ENCODE data around the gene FANCM.

Gene FANCM, protein sequence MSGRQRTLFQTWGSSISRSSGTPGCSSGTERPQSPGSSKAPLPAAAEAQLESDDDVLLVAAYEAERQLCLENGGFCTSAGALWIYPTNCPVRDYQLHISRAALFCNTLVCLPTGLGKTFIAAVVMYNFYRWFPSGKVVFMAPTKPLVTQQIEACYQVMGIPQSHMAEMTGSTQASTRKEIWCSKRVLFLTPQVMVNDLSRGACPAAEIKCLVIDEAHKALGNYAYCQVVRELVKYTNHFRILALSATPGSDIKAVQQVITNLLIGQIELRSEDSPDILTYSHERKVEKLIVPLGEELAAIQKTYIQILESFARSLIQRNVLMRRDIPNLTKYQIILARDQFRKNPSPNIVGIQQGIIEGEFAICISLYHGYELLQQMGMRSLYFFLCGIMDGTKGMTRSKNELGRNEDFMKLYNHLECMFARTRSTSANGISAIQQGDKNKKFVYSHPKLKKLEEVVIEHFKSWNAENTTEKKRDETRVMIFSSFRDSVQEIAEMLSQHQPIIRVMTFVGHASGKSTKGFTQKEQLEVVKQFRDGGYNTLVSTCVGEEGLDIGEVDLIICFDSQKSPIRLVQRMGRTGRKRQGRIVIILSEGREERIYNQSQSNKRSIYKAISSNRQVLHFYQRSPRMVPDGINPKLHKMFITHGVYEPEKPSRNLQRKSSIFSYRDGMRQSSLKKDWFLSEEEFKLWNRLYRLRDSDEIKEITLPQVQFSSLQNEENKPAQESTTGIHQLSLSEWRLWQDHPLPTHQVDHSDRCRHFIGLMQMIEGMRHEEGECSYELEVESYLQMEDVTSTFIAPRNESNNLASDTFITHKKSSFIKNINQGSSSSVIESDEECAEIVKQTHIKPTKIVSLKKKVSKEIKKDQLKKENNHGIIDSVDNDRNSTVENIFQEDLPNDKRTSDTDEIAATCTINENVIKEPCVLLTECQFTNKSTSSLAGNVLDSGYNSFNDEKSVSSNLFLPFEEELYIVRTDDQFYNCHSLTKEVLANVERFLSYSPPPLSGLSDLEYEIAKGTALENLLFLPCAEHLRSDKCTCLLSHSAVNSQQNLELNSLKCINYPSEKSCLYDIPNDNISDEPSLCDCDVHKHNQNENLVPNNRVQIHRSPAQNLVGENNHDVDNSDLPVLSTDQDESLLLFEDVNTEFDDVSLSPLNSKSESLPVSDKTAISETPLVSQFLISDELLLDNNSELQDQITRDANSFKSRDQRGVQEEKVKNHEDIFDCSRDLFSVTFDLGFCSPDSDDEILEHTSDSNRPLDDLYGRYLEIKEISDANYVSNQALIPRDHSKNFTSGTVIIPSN (N-terminal part only)

DNA sequence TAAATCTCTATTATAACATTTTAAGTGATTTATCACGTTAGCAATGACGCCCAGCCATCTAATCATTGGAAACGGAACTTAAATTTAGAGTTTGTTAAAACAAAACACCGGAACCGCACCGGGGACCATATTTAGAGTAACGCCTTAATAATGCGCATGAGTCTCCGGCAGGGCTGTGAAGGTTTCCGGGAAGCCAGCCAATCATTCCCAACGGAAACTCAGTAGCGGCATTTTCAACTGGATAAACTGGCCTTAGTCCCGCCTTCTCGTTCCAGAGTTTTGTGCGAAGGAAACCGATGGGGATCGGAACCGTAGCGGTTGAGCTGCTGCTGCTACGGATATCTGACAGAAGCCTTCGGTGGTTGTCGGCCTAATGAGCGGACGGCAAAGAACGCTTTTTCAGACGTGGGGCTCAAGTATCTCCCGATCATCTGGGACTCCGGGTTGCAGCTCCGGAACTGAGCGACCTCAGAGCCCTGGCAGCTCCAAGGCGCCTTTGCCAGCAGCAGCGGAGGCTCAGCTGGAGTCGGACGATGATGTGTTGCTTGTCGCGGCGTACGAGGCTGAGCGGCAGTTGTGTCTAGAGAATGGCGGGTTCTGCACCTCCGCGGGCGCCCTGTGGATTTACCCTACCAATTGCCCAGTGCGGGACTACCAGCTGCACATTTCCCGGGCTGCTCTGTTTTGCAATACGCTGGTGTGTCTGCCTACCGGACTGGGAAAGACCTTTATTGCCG lies at the start of gene FANCM:
TSS of gene FANCM (plus strand) at position 272 of the 737 bp plus-strand sequence. CDS start at position 374, 102 bp downstream.
- peak; percentile 78 to 98 (median 92) for DNase-seq
- intact Hi-C loops (cut with DNase I), result loop anchor here (2.0 to 10.0 kb wide), 3 partner anchors 119 to 241 kb away; partner anchors contain the start of genes MIS18BP1 and TOGARAM1

DNA sequence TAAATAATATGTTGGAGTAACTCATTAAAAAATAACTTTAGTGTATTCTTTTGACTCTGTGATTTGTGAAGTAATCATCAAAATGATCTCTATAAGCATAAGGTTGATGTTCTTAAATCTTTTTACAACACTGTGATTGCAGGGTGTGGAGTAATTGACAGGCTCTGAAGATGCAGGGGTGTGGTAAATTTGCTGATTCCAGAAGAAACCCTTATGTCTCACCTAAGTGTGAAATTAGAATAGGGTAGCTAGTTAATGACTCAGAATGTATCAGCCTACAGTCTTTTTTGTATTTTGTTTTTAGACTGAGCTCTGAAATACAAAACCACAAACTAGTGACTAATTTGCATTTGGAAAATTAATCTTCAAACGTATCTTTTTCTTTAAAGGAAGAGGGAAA lies 45.9 kb upstream of the FANCM start:
- intact Hi-C loops (cut with DNase I), result loop anchor here (5.0 to 10.0 kb wide), 3 partner anchors 128 to 175 kb away; partner anchors contain the start of genes KLHL28, MIS18BP1 and TOGARAM1
- peak in 1 of 42 donors; percentile 23 for DNase-seq

DNA sequence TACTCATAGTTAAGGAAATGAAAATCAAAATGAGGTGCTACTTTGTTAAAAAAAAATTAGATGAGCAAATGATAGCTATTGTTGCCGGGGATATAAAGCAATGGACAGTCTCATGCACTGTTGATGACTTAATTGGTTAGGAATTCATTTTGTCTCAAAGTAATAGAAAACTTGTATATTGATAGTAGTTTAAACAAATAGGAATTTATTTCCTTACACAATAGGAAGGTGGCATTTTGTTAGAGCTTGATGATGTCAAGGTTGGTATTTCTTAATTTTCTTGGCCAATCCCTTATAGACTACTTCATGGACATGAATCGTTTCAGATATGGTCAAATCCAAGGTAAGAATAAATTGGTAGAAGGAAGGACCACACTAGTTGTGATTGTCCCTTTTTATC lies 44.0 kb upstream of the FANCM start:
- DNase-seq, result no peak
- intact Hi-C loops (cut with DNase I), result no loop called here

DNA sequence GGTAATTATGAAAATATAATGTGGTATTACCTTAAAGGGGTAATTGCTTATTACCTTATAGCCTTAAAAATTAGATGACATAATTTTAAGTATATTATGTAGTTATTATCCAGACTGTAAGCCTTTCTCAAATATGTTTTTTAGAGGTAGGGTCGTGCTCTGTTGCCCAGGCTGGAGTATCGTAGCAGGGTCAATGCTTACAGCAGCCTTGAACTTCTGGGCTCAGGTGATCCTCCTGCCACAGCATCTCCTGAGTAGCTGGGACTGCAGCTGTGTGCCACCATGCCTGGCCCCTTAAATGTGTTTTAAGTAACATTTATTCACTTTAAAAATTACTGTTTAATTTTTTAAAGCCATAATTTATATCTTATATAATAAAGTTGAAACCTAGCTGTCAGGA lies 41.5 kb upstream of the FANCM start:
- no peak for DNase-seq
- intact Hi-C loops (cut with DNase I), result no loop called here

DNA sequence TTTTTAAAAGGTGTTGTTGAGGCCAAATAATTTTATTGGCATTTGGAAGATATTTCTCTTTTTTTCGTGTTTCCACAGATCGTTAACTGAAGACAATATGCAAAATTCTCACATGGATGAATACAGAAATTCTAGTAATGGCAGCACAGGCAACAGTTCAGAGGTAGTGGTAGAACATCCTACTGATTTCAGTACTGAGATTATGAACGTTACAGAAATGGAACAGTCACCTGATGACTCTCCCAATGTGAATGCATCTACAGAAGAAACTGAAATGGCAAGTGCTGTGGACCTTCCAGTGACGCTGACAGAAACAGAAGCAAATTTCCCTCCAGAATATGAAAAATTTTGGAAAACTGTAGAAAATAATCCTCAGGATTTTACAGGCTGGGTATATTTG lies 40.6 kb upstream of the FANCM start:
- no peak for DNase-seq
- intact Hi-C loops (cut with DNase I), result no loop called here

DNA sequence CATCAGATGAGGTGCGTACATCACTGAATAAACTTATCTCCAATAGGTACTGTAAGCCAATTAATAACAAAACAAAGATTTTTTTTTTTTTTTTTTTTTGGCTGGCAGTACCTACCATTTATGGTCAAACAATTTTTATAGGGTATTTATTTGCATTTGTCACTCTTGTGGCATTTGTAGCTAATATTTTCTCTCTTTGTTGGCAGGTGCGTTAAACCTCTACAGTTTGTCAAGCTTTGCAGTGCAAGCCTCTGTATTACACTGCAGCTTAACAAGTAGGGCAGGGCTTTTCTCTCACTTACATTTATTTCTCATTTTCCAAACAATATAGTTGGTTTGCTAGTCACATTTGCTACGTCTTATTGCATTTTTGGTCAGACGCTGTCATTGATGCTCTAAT lies 39.5 kb upstream of the FANCM start:
- no peak for DNase-seq
- intact Hi-C loops (cut with DNase I), result no loop called here

DNA sequence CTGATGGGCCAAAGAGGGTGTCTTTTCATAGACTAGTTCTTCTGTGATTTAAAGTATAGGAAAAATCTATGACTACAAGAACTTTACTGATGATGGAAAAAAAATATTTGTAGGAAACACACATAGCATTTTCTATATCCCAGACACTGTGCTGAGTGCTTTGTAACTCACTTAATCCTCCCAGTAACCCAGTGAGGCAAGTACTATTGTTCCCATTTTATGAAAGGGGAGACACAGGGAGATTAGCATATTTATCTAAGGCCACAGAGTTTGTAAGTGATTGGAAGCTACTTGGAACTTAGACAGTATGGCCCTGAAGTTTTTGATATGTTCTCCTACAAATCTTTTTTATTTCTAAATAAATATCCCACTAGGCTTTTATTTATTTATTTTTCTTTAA lies 31.9 kb upstream of the FANCM start:
- no peak for DNase-seq
- intact Hi-C loops (cut with DNase I), result no loop called here

DNA sequence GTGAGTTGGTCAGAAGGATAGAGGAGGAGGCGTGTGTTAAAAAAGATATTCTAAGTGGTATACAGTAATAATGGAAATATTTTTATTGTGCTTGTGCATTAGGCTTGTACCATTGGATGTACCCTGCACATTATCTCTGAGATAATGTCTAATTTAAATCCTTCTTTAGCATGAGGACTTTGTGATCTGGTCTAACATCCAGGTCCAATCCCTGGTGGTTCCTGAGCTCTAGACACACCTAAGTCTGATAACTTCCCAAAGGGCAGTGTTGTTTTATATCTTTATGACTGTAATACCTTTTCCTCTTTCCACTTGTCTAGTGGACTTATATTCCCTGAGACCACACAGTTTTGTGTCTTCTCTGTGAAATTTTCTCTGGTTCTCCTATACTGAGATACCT lies 31.2 kb upstream of the FANCM start:
- intact Hi-C loops (cut with DNase I), result no loop called here
- DNase-seq, result no peak

DNA sequence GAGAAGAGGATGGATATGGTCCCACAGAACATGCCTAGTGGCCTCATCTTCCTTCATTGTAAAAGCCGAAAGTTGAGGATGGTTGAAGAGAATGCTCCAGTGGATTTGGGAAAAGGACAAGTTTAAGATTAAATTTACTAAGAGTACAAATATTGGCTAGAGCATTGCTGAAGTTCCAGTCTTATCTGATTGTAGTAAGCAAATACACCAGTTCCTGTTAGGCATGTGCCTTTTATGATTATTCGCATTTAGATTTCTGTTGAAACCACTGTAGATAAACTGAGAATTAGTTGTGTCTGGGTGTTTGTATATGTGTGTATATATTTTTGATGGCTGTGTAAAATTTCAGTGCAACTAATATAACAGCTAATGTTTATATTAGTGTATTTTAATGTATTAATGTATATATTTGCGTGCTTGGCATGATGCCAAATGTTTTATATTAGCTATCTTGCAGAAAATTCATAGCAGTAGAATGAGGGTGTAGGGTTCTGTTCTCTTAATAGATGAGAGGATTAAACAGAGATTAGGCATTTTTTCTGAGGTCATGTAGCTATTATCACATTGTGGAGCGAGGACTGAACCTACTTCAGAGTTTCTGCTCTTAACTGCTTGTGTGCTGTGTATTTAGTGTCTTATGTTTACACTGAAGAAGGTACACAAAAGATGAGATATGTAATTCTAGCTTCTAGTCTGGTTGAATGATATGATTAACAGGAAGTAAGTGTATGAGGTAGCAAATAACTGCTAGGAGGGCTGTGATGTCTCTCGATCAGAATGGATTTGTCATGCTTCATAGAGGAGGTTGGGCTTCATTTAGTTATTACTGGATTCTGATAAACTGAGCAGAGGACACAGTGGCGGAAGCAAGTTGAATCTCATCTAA lies 22.6 kb upstream of the FANCM start:
- intact Hi-C loops (cut with DNase I), result no loop called here
- no peak for DNase-seq

DNA sequence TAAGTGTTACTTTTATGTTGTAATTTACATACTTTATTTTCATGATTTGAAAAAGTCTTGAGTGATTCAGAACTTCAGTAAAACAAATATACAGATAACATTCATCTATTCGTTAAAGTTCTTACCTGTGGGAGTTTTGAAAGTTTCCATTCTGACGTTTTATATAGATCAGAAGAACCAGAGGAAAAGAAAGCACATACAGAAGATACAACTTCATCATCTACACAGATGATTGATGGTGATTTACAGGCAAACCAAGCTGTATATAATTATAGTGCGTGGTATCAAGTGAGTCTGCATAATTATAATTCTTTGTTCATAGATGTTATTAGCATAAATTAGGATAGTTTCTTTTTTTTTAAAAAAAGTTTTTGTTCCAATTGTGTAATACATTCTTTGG lies 21.4 kb upstream of the FANCM start:
- intact Hi-C loops (cut with DNase I), result no loop called here
- no peak for DNase-seq

DNA sequence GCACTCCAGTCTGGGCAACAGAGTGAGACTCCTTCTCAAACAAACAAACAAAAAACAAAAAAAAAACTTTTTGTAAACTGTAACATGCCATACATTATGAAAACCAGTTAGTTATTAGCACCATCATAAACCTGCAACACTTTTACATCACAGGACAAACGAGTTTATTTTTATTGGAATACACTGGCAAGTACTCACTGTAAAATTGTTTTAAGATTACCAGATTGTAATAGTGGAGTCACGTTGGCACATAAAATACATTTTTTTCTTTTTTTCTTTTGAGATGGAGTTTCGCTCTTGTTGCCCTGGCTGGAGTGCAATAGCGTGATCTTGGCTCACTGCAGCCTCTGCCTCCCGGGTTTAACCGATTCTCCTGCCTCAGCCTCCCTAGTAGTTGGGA lies 17.1 kb upstream of the FANCM start:
- DNase-seq, result no peak
- intact Hi-C loops (cut with DNase I), result no loop called here

DNA sequence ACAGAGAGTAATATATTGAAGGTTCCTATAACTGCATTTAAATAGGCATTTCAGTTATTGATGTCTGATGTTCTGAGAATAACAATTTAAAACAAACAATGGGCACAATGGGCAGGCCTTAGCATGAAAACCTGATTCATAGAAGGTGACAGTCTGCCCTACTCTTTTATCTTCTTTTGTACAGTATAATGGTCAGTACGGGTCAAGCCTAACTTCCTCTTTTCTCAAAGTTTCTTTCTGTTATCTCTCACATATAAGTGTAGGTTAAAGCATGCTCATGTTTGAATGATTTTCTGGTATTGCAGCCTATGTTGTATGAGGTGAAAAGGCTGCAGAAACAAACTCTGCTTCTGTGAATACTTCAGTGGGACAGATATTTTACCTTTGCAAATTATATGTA lies 15.6 kb upstream of the FANCM start:
- no peak for DNase-seq
- intact Hi-C loops (cut with DNase I), result no loop called here

DNA sequence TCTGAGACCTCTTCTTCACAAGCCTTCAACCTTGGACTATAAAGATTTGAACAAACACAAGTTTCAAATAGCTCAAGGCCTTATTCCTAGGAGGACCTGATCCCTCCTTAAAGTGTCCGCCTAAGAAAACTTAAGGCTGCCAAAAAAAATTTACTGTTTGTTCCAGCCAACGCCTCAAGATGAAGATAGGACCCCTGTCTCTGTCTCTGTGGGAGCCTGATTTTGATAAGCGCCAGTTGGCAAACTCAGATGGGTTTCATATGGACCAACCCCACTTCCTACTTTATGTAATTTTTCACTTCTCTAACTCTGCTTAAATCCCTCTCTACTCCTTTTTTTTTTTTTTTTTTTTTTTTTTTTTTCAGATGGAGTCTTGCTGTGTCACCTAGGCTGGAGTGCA lies 12.5 kb upstream of the FANCM start:
- intact Hi-C loops (cut with DNase I), result no loop called here
- DNase-seq, result no peak

DNA sequence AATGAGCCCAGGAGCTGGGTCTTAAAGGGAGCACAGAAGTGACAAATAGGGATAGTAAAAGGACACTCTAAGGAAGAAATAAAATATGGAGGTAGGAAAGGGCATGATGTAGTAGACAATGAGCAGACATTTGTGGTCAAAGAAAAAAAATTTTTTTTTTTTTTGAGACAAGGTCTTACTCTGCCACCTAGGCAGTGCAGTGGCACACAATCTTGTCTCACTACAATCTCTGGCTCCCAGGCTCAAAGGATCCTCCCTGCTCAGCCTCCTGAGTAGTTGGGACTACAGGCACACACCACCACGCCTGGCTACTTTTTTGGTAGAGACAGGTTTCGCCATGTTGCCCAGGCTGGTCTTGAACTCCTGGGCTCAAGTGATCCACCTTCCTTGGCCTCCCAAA lies 10.0 kb upstream of the FANCM start:
- intact Hi-C loops (cut with DNase I), result no loop called here
- DNase-seq, result no peak

DNA sequence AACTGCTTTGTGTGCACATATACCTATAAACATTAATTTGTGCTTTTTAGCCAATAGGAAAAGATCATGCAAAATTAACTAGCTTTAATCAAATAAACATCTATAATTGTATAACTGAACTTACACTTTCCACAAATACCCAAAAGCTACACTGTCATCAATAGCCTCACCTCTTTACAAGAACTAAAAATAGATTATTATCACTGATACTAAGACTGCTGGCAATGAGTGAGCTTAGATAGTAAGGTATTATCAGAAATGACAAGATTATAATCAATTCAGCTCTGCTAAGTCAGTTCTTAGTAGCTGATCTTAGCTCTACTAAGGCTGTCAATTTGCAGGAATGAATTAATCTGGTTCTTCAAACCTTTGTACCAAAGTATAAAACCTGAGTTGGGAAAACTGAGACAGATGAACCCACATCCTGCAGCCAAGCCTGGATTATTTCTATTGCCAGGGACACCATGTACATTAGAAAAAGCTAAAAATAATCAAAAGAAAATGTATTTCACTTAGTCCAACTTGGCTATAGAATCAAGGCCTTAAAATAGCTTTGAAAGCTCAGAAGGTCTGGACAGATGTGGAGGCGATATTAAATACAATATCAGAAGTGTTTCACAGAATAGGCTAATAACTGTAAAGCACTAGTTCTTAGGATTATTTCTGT lies 6.6 kb upstream of the FANCM start:
- DNase-seq, result no peak
- intact Hi-C loops (cut with DNase I), result no loop called here

DNA sequence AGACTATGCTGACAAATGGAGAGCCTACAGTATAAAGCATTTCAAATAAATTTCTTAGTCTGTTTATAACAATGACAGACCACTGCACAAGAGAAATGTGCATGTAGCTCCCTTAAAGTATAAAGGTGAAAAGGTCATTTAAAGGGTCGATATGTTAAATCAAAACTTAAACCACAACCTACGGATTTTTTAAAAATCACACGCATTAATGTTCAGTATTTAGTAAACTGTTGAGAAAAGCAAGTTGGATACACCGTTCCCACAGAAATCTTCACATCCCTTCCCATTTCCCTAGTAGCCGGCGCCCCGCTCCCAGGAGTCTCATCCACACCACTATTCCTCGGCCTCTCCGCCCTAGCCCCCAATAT lies 2.1 kb upstream of the FANCM start:
- DNase-seq, result no peak
- intact Hi-C loops (cut with DNase I), result loop anchor here (2.0 to 10.0 kb wide), 4 partner anchors 51 to 239 kb away; partner anchors contain the start of genes MIS18BP1, PRPF39 and TOGARAM1
